GM18520 (cell line): ENCODE results near the gene GSX1.

Experiments
- ATAC-seq: cut with Tn5 transposase; IDR thresholded peaks from one replicate; pipeline ENCODE4 v1.9.1; 2021; ENCODE audit not compliant: unreplicated experiment

Gene GSX1

DNA sequence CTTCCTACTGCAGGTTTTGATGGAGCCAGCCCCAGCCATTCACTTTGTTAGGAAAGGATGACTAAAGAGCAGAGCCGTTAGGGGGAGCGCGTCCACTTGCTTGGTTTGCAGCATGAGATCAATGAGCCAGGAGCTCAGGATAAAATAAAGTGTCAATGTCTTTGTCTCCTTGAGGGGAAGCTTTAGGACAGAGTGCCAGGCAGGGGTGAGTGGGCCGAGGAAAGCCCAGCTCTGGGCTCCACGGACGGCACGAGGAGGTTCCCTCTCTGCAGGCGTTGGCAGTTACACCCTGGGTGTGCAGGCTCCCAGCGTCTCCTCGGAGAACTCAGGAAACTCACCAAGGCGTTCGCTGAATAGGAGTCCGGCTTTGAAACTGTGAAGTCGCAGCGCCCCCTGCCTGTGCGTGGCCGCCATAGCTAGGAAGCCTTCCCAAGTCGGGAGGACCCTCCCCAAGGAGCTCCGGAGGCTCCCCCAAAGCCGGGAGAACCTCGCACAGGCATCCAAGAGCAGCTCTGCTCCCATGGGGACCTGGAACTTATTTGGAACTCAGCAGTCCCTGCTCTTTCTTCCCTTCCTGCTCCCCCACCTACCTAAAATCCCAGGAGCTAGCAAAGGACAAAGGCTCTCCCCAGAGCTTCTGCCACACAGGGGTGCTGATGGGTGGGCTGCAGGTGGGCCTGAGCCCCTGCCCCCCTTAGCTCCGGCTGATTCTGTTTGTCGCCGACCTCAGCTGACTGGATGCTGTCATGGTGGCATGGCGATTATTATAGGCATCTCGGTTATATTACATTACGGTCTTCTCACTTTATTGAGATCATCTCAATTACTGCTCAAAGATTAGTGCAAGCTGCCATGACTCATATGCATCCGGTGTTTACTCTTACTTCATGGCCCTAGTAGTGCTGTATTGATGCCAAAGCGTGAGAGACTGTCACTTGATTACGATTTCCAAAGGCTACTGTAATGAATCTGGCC is 34.4 kb downstream of the GSX1 start:
- no peak for ATAC-seq

DNA sequence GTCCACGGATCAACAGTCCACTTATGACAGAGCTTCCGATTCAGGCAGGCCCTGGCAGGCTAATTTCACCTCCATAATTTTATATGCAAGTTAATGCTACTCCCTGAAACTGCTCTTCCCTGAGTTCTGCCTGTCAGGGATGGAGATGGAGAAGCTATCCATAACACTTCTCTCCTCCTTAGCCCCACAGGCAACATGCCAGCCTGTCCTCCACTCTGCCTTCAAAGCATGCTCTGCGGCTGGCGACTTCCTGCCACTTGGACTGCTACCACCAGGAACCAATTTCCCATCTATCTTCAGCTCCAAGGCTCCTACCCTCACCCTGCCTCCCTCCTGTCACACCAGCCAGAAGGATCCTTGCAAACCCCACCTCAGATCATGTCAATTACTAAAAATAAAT is 35.4 kb downstream of the GSX1 start:
- ATAC-seq: no peak

- no peak for ATAC-seq
Measured at GRCh38 chr13:27830010-27830409, 37.7 kb downstream of the GSX1 start.

DNA sequence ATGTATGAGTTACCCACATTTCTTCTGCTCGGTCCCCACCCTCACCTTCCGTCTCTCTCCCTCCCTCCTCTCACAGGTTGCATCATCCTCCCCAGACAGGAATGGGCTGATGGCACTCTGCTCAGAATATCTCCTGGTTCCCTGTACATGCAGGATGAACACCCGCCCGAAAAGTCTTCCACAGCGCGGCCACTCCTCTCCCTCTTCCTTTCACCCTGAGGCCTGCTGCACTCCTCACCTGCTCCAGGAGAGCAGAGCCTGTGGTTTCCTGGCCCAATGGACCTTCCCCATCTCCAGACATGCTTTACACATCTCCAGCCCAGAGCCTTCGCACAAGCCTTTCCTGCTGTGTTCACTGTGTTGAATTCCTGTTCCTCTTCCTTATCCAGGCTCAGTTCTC is 40.9 kb downstream of the GSX1 start:
- ATAC-seq: no peak

- ATAC-seq: no peak
Measured at GRCh38 chr13:27834095-27834494, 41.8 kb downstream of the GSX1 start.

GRCh38 chr13:27835799-27836198 is 43.5 kb downstream of the GSX1 start:
- ATAC-seq: no peak

DNA sequence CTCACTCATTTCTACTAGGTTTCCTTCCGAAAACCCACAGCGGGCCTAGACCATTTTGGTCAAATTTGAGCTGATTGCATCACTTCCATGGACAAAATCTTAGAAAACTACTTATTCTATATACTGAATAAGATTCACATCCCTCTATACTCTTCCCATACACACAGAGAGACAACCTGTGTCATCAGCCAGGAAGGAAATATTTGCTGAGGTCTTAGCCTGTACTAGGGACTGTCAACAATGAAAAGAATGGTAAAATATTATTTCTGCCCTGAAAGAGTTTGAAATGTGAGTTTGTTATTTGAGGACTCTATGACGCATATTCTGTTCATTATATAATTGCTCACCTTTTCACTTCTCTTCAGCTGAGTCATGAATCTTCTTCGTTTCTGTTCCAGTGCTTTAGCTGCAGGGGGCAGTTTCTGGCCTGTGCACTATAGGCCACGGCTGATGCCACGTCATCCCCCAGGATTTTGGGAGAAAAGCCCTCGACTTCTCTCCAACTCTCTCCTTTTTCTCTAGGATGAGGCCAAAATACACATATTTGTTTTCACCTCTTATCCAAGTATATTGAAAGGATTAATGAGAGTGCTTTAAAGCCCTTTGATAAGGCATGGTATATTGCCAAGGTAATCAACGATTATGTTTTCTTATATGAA is 47.7 kb downstream of the GSX1 start:
- no peak for ATAC-seq

DNA sequence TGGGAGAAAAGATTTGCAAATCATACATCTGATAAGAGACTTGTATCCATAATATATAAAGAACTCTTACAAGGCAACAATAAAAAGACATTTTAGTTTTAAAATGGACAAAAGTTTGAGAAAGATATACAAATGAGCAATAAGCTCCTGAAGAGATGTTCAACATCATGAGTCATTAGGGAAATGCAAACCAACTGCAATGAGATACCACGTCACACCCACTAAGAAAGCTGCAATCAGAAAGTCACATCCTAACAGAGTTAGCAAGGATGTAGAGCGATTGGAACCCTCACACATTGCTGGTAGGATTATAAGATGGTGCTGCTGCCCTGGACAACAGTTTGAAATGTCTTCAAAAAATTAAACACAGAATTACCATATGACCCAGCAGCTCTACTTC is 50.3 kb downstream of the GSX1 start:
- ATAC-seq: no peak
